Peyer's patch (tissue), 4 donors: Measurements from ENCODE around the gene SLC7A5. TPM values are rescaled to one million over a fixed set of nuclear protein-coding genes. Genes with fewer than 3 reads are reported as not detected.

Source experiments
- DNase-seq, 3 donors: peaks; one replicate each; pipeline ENCODE4 v3.0.0-alpha.2; 2017 to 2019
- H3K27ac ChIP-seq, 4 donors: fragments of 200-600 bp; sonication (generic); one replicate each; pipeline ENCODE4 v1.5.1; 2016 to 2019
- H3K27me3 ChIP-seq, 2 donors: fragments of 200-600 bp; sonication (generic); one replicate each; pipeline ENCODE4 v1.5.1; 2019
- H3K36me3 ChIP-seq, 3 donors: fragments of 200-600 bp; sonication (generic); one replicate each; pipeline ENCODE4 v1.5.1; 2016 to 2019
- H3K4me1 ChIP-seq, 4 donors: fragments of 200-600 bp; sonication (generic); one replicate each; pipeline ENCODE4 v1.5.1; 2016 to 2019
- H3K4me3 ChIP-seq, 4 donors: fragments of 200-600 bp; sonication (generic); 1 replicate in 3 of 4; 2 replicates in 1 of 4; pipeline ENCODE4 v1.5.1; 2016 to 2019; ENCODE audit warnings: mild to moderate bottlenecking in 1 of 4
- H3K9me3 ChIP-seq, 4 donors: fragments of 200-600 bp; sonication (generic); one replicate each; pipeline ENCODE4 v1.5.1; 2016 to 2019; ENCODE audit warnings: mild to moderate bottlenecking in 1 of 4
- CTCF ChIP-seq, 6 experiments: fragments of 450-650 bp in 4 of 6; fragments of 200-600 bp in 2 of 6; sonication (generic) in 1 of 6; IDR thresholded peaks; one replicate each; pipeline ENCODE4 v1.5.1; 2017 to 2019; ENCODE audit warnings: antibody characterized with exemption in 6 of 6, mild to moderate bottlenecking in 3 of 6, moderate library complexity in 1 of 6
- POLR2A ChIP-seq, 2 donors: fragments of 450-650 bp; IDR thresholded peaks; one replicate each; pipeline ENCODE4 v1.5.1; 2017; ENCODE audit warnings: antibody characterized with exemption in 2 of 2, mild to moderate bottlenecking in 2 of 2, moderate library complexity in 2 of 2
- total RNA-seq, 4 donors: library from RNA; depleted of rRNA; stranded (reverse); fragments of >200 nt; gene quantifications; one replicate each; pipeline ENCODE4 v1.1.0, GENCODE V29; 2016

The SLC7A5 gene
- total RNA-seq, 4 donors from 2014 or later: 3.2 to 4.7 (median 3.9) TPM

DNA sequence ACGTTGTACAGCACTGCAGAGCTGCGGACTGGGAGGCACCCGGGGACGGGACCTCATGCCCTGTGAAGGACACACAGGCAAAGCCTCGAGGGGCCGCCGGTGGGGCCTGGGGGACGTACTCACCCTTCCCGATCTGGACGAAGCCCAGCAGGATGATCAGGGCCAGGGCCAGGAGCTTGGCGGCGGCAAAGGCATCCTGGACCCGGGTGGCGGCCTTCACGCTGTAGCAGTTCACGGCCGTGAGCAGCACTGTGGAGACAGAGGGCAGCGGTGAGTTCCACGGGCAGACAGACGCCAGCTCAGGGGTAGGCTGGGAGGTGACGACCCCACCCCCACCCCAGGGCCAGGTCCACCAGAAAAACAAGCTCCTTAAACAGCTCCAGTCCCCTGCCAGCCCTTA is 17.7 kb downstream of the SLC7A5 start:
- Histone ChIP-seq H3K4me3 (no peak overlapping the region), H3K27ac (no peak overlapping the region), H3K36me3 (peaks cover 0 to 10% (median 0%) of the 10 kb centered on the region in 3 donors), H3K27me3 (no peaks in the 10 kb centered on the region), H3K4me1 (peaks cover 8 to 59% (median 17%) of the 10 kb centered on the region in 4 donors), H3K9me3 (no peaks in the 10 kb centered on the region)
- DNase-seq: no peak
- no peak for TF ChIP-seq CTCF (IDR thresholded peaks at IDR 0.05)

DNA sequence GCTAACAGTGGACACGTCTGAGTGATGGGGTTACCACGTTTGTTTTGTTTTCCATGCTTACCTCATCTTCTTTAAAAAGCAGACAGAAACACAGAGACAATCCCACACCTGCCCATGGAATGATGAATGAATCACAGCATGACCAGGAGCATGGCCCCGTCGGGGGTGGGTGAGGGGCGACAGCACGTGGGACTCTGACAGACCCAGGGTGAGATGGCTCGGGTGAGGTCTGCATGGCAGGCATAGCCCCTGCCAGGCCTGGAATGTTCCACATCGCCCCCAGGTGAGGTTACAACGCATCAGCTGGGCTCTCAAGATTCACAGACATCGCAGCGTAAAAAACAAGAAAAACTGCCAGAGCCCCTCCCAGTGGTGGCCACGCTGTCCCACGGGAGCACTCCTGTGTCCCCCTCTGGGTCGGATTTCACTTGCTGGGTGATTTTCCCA is 18.1 kb downstream of the SLC7A5 start:
- no peaks in the 10 kb centered on the region for H3K27me3 ChIP-seq
- no peaks in the 10 kb centered on the region for H3K9me3 ChIP-seq
- H3K27ac ChIP-seq: no peak overlapping the region
- H3K4me3 ChIP-seq: no peak overlapping the region
- TF ChIP-seq CTCF (IDR thresholded peaks at IDR 0.05): no peak
- TF ChIP-seq POLR2A (IDR thresholded peaks at IDR 0.05): no peak
- no peak for DNase-seq
- H3K36me3 ChIP-seq: peaks cover 0 to 10% (median 0%) of the 10 kb centered on the region in 3 donors
- peaks cover 8 to 55% (median 17%) of the 10 kb centered on the region in 4 donors for H3K4me1 ChIP-seq

GRCh38 chr16:87850009-87851006 is 19.0 kb downstream of the SLC7A5 start:
- DNase-seq: peak; percentile 65 to 82 (median 81)
- peak overlapping the region in 2 of 4 donors; percentile 9 to 31 for H3K27ac ChIP-seq

DNA sequence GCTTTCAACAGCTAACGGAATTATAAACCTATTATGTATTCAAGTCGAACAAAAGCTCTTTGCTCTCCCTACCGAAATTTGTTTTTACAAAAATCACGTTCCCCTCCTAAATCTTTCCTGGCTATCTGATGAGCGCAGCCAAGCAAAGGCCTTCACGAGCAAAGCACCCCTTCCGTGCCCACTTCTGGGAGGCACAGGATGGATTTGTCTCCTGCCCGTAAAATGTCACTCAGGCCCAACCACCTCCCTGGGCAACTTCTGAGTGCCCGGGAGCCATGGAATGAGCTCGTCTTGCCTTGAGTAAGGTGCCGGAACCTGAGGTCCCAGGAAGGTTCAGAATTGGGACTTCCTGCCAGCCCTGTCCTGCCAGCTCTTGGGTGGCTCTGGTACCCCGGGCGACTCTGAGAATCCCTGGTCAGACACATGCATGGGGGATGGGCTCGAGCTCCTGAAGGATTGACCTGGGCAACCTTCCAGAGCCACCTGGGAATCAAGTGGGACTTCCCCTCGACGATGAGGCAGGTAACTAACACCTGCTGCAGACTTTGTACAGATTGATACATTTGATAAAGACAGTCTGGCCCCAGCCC is 19.8 kb downstream of the SLC7A5 start:
- H3K4me3 ChIP-seq: peak overlapping the region in 1 of 4 donors; percentile 34
- H3K4me1 ChIP-seq: peaks cover 4 to 40% (median 11%) of the 10 kb centered on the region in 4 donors
- peak in 1 of 3 donors; percentile 66 for DNase-seq
- H3K9me3 ChIP-seq: no peaks in the 10 kb centered on the region
- H3K36me3 ChIP-seq: peaks cover 0 to 10% (median 0%) of the 10 kb centered on the region in 3 donors
- TF ChIP-seq CTCF (IDR thresholded peaks at IDR 0.05) (no peak), POLR2A (IDR thresholded peaks at IDR 0.05) (no peak)
- H3K27ac ChIP-seq: peak overlapping the region in 1 of 4 donors; percentile 9
- H3K27me3 ChIP-seq: no peaks in the 10 kb centered on the region

More at GRCh38 chr16:87850009-87851006, 19.0 kb downstream of the SLC7A5 start:
- Histone ChIP-seq H3K4me1 (peaks cover 4 to 47% (median 14%) of the 10 kb centered on the region in 4 donors), H3K4me3 (peak overlapping the region in 1 of 4 donors; percentile 34), H3K27me3 (no peaks in the 10 kb centered on the region), H3K9me3 (no peaks in the 10 kb centered on the region), H3K36me3 (peaks cover 0 to 10% (median 0%) of the 10 kb centered on the region in 3 donors)
- TF ChIP-seq CTCF (IDR thresholded peaks at IDR 0.05) (peak; percentile 78 to 94 (median 92)), POLR2A (IDR thresholded peaks at IDR 0.05) (no peak)

- no peak for TF ChIP-seq POLR2A (IDR thresholded peaks at IDR 0.05)
- no peak for TF ChIP-seq CTCF (IDR thresholded peaks at IDR 0.05)
- no peaks in the 10 kb centered on the region for H3K9me3 ChIP-seq
- H3K4me1 ChIP-seq: peaks cover 4 to 33% (median 11%) of the 10 kb centered on the region in 4 donors
Measured at GRCh38 chr16:87848676-87849345, 20.5 kb downstream of the SLC7A5 start.

More at GRCh38 chr16:87848676-87849345, 20.5 kb downstream of the SLC7A5 start:
- DNase-seq: no peak
- Histone ChIP-seq H3K36me3 (peaks cover 0 to 10% (median 0%) of the 10 kb centered on the region in 3 donors), H3K4me3 (no peak overlapping the region), H3K27me3 (no peaks in the 10 kb centered on the region), H3K27ac (peak overlapping the region in 1 of 4 donors; percentile 39)
